Activated CD4-positive, alpha-beta T cell treated with anti-CD3 and anti-CD28 coated beads for 4 hours (primary cell): ENCODE measurements around the gene TBXAS1.
"Not testable (repeated sequence)": the region's sequence is repeated elsewhere in the genome, so short reads cannot be mapped to it uniquely, and the experiment has no call there.

Experiments
- DNase-seq, 2 donors: peaks; one replicate each; pipeline ENCODE4 v3.0.0-alpha.2; 2020

The TBXAS1 gene

DNA sequence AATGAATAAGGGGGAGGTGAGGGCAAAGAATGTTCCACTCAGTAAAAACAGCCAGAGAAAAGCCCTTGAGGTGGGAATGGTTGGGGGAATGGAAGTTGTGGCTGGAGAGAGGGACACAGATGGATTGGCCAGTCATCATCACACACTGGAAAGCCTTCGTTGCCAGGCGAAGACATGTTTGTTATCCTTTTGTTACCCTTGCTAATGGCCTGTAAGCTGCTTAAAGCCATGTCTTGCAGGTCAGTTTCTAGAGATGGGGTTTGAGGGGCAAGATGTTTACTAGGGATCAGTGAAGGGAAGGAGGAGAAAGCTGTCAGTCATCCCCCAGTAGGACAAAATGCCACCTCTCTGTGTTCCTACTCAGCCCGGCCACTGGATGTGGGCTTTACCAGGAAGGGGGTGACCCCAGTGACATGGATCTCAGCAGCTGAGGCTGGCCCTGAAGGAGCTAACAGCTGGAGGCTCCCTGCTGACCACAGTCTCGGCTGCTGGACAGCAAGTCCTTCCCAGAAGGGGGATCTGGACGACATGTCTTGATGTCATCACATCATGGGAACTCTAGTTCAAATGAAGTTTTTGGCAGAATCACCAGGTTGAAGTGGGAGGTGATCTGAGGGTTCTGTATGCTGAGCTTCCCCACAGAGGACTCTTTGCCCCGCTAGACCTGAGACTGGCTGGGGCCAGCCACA is 66.2 kb downstream of the TBXAS1 start:
- DNase-seq = no peak

DNA sequence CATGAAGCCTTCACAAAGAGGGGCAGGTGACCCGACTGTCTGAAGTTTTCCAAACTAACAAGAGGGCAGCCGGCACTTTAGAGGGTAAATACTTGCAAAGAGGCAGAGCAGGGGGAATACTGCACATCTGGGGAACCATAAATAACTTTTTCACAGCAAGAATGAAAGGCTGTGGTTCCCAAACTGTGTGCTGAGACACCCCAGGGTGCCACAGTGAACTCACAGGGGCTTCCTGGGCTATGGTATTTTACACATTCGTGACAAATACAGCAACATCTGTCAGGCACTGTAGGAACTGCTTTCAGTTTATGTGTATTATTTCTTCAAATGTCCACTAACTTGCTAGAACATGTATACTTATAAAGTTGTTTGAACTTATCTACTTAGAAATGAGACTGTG is 67.2 kb downstream of the TBXAS1 start:
- DNase-seq = no peak

- DNase-seq = no peak
Measured at GRCh38 chr7:139896831-139897230, 67.8 kb downstream of the TBXAS1 start.

DNA sequence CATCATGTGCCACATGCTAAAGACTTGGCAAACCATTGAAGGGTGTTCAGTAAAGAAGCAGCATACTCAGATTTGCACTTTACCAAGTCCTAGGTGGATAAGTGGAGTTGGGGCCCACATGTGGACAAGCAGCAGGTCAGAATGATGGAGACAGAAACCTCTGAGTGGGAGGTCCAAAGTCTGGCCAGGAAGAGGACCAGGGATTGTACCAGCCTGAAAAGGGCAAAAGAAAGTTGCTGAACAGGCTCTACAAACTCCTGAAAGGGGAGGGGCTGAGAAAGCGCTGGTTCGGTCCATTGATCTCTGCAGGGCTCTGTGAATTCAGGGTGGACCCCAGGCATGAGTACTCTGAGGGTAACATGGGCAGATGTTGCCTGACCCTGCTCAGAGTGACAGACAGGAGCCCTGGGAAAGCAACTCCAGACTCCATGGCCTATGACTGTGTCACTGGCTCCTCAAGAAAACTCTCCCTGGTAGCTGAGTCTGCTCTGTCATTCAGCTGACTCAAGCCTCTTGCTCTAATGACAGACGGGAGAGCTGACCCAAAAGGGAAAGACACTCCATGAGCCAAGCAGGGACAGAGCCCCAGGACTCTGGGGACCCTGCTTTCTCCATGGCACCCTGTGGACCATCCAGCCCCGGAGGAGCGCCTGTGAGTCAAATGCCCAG is 68.5 kb downstream of the TBXAS1 start:
- DNase-seq = no peak

- DNase-seq = no peak
Measured at GRCh38 chr7:139898483-139898882, 69.4 kb downstream of the TBXAS1 start.

- DNase-seq = no peak
Measured at GRCh38 chr7:139899328-139899955, 70.4 kb downstream of the TBXAS1 start.

GRCh38 chr7:139900326-139900725 is 71.3 kb downstream of the TBXAS1 start:
- DNase-seq = no peak

DNA sequence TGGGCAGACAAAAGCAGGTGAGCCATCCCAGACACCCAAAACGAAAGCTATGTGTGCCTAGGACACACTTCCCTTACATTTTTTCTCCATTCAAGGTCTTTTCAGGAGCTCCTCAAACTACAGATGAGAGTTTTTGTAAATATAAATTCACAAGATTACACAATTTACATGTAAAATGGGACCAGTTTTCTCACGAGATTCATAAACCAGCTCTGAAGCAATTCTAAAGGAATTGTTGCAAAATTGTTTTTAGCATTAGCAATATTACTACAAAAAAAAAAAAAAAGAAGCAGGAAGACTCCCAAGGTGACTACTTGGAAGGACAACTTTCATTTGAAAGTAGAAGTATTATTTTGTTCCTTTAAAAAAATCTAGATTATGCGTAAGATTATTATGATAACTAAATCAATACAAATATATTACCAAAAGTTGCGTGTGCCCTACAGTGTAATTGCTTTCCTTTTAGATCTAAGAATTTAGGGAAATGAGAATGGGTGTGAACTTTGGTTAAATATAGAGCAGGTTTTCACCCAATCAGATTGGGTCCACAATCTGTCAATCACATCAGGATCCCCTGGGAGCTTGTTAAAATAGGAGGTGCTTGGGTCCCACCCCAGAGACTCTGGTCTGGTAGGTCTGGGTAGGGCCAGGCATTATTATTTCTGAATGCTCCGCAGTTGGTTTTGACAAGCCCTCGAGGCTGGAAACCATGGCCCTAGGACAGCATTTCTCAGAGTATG is 72.2 kb downstream of the TBXAS1 start:
- no peak for DNase-seq

DNA sequence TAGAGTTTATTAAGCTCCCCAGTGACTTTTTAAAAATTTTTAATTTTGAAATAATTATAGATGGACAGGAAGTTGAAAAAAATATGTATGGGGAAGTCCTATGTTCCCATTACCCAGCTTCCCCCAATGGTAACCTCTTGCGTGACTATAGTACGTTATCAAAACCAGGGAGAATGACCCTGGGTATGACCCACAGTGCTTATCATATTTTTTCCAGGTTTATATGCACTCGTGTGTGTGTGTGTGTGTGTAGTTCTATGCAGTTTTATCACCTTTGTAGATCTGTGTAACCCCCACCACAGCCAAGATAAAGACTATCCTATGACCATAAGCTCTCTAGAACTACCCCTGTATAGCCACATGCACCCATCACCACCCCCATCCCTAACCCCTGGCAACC is 72.8 kb downstream of the TBXAS1 start:
- DNase-seq = no peak

DNA sequence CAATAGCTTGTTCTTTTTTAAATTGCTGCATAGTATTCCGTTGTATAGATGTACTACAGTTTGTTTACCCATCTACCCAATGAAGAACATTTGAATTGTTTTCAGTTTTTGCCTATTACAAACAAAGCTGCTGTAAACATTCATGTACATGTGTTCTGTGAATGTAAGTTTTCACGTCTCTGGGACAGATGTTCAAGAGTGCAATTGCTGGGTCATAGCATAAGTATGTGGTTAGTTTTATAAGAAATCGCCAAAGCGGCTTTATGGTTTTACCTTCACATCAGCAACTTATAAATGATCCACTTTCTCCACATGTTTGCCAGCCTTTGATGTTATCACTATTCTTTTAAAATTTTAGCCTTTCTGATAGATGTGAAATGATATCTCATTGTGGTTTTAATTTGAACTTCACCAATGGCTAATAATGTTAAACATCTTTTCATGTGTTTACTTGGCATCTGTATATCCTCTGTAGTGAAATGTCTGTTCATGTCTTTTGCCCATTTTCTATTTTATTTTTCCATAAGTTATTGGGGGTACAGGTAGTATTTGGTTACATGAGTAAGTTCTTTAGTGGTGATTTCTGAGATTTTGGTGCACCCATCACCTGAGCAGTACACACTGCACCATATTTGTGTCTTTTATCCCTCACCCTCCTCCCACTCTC is 73.5 kb downstream of the TBXAS1 start:
- no peak for DNase-seq

- DNase-seq = not testable (repeated sequence)
Measured at GRCh38 chr7:139903103-139903477, 74.0 kb downstream of the TBXAS1 start.

- no peak for DNase-seq
Measured at GRCh38 chr7:139906879-139907278, 77.8 kb downstream of the TBXAS1 start.

GRCh38 chr7:139908792-139909191 is 79.7 kb downstream of the TBXAS1 start:
- DNase-seq = no peak

GRCh38 chr7:139909379-139910050 is 80.5 kb downstream of the TBXAS1 start:
- no peak for DNase-seq

DNA sequence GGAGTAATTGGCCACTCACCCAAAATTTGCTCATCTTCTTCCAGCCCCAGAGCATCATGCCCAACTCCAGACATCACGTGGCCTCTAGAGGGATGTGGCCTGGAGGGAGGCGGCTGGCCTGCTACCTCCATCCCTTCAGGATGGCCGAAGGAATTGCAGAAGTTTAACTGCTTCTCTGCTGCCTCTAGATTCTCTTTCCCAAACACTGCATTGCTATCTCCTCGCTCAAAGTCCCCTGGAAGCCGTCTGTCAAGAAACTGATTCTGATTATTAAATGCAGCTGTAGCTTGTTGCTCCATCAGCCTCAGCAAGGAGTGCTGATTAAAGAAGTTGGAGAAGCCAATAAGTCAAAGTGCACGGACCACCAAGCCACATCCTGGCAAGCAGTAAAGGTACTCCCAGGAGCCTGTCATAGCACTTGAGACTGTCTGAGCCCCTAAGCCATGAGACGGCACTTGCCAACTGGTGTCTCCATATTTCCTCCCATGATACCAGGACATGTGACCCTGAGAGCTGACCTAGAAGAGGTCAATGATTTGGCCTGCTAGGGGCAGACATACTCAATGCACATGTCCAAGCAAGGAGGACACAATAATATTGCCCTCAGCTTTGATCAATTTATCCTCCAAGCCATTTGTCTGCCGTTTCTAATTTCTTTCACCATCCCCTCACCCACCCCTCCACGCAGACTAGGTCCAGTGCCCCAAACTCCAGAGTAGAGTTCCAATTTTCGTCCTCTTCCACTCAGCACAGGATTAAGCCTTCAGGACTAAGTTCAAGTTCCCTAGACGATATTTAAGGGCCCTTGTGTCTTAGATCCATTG is 84.2 kb downstream of the TBXAS1 start:
- DNase-seq = no peak

DNA sequence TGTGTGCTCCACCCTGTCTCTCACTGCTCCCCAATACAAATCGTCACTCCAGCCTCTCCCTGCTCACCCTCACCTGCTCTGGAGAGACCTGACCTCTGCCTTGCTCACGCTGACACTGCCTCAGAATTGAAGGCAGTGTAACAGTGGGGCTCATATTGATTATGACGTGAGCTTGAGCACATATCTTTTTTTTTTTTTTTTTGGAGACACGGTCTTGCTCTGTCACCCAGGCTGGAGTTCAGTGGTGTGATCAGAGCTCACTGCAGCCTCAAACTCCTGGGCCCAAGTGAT is 84.7 kb downstream of the TBXAS1 start:
- no peak for DNase-seq

GRCh38 chr7:139914306-139915267 is 85.5 kb downstream of the TBXAS1 start:
- no peak for DNase-seq

- no peak for DNase-seq
Measured at GRCh38 chr7:139915268-139915863, 86.3 kb downstream of the TBXAS1 start.

- DNase-seq = peak; percentile 49 to 60
Measured at GRCh38 chr7:139915864-139916716, 87.0 kb downstream of the TBXAS1 start.
